Measurements from ENCODE around the gene COL11A2. TPM values are rescaled to one million over a fixed set of nuclear protein-coding genes. Genes with fewer than 3 reads are reported as not detected.
"Not testable (repeated sequence)": the region's sequence is repeated elsewhere in the genome, so short reads cannot be mapped to it uniquely, and the experiment has no call there.

COL11A2 gene
- 0.71 TPM for polyA plus RNA-seq (2013, experiment 1 of 2; ENCODE audit: insufficient read length)
- polyA plus RNA-seq (2013, experiment 2 of 2; ENCODE audit: insufficient read length): 1.0 TPM

DNA sequence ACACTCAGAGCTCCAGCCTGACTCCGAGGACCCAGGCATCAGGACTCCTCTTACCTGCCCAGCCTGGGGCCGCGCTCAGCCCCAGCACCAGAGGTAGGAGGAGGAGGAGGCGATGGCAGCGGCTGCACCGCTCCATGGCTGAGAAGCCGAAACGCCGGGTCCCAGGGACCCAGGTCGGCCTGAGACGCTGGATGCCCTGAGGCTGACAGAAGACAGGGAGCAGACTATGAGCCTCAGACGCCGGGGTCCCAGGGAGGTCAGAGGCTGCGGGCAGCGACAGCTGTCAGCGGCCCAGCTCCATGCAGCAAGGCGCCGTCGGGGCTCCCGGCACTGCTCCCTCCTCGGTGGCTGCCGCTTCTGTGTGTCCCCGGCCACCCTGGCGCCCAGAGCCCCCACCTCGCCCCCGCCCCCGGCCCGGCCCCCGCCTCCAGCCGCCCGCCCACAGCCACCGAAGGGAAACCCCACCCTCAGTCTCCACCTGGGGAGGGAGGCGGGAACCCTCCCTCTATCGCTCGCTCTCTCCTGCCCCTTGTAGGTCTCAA is at the start of gene COL11A2:
Gene COL11A2 (minus strand): TSS at position 363 of the 542 bp plus-strand sequence. CDS start 227 bp downstream, at position 136.
- no peak for DNase-seq

DNA sequence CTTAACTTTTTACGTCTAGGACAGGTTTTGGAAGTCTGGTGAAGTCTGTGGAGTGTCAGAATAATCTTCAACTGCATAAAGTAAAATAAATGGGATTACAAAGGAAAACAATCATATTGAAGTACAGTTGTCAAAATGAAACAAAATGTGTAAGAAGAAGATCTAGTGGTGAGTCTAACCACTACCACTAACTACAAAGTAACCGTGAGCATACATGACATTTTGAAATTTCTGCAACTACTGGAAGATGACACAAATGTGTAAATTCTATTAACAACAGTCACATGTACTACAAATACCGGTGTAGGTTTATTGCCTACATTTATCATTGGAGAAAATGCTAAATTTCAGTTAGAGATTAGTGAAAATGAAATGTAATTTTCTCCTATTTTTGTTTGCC is 49.7 kb upstream of the COL11A2 start:
- no peak for DNase-seq

DNA sequence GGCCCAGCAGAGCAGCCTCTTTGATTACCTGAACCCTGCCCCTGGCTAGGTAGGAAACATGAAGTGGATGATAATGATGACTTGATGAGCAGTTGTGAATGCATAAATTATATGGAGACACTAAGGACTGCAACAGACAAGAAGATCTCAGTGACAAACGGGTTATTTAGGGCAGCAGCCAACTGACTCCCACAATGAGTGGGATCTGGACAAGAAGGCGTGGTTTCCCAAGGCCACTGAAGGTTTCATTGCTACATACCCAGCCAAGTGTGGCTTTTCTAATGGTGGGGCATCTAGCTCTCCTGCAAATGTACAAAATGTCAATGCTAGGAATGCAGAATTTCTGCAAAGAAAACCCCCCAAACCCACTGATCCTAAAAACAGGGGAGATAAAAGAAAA is 45.5 kb upstream of the COL11A2 start:
- no peak for DNase-seq

DNA sequence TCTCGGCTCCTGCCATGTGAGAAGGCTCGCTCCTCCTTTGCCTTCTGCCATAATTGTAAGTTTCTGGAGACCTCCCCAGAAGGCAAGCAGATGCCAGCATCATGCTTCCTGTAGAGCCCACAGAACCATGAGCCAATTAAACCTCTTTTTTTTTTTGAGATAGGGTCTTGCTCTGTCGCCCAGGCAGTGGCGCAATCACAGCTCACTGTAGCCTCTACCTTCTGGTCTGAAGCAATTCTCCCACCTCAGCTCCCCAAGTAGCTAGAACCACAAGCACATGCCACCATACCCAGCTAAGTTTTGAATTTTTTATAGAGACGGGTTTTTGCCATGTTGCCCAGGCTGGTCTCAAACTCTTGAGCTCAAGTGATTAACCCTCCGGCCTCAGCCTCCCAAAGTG is 44.6 kb upstream of the COL11A2 start:
- DNase-seq: no peak

DNA sequence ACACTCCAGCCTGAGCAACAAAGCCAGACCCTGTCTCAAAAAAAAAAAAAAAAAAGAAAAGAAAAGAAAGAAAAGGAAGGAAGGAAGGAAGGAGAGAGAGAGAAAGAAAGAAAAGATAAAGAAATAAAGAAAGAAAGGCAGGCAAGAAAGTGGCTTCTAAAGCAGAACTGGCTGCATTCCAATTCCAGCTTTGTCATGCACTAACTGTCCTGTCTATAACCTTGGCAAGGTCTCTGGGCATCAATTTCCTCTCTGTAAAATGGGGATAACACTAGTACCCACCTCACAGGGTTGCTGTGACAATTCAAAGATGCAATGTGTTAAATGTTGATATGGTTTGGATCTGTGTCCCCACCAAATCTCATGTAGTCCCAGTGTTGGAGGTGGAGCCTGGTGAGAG is 44.1 kb upstream of the COL11A2 start:
- no peak for DNase-seq

DNA sequence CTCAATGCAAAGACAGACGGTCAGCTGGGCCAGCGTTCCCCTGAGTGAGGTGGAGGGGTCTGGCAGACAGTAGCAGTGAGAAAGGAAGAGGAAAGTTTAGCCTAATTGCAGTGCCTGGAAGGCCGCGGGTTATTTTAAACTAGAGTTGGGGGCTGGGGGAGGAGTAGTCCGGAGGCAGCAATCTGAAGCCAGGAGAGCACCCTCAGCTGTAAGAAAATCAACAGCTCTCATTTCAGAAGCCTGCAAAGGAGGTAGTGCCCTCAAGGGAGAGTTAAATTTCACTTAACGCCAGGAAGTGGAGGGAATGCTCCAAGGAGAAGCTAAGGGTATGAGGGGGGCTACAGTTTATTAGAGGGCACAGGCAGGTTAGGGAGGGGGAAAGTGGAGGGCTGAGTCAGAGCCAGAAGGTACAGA is 43.0 kb upstream of the COL11A2 start:
- DNase-seq: no peak

DNA sequence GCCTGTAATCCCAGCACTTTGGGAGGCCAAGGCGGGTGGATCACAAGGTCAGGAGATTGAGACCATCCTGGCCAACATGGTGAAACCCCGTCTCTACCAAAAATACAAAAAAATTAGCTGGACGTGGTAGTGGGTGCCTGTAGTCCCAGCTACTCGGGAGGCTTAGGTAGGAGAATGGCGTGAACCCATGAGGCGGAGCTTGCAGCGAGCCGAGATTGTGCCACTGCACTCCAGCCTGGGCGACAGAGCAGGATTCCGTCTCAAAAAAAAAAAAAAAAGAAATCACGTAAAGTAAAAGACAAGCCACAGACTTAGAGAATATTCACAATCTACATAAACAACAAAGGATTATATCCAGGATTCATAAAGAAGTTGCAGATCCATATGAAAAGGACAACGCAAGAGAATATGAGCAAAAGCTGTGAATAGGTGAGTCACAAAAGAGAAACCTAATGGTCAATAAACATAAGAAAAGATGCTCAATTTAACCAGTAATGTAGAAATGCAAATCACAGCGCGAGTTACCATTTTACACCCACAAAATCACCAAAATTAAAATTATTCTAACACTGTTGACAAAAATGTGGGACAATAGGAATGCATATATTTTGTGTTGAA is 34.3 kb upstream of the COL11A2 start:
- DNase-seq: not testable (repeated sequence)

DNA sequence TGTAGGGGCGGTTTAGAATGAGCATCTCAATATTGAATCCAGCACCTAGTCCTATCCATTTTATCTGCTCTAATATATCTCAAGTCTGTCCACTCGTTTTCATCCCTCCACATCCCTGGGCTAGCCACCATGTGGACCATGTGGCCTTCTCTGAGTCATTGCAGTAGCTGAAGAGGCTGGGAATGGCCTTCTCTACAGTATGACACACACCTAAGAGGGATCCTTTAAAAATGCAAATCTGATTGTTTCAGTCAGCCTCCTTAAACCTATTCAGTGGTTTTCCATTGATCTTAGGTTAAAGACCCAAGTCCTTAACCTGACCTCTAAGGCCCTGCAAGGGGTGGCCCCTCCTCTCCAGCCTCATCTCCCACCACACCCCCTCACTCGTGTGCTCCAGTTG is 25.4 kb upstream of the COL11A2 start:
- no peak for DNase-seq

DNA sequence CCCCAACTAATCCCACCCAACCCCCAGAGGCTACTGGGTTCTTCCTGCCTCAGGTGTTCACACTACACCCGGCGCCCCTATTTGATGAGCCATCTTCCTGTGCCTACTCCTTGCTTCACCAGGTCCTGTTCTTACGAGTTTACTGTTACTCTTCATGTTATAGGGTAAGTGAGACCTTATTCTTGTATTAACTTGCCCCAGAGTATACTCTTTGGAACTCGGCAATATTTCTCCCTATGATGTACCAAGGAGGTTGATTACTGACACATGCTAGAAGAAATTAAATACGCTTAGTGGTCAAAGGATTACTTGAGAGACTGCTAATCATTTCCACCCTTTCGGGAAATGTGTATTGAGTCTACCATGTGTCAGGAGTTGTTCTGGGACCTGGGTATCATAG is 25.0 kb upstream of the COL11A2 start:
- no peak for DNase-seq

DNA sequence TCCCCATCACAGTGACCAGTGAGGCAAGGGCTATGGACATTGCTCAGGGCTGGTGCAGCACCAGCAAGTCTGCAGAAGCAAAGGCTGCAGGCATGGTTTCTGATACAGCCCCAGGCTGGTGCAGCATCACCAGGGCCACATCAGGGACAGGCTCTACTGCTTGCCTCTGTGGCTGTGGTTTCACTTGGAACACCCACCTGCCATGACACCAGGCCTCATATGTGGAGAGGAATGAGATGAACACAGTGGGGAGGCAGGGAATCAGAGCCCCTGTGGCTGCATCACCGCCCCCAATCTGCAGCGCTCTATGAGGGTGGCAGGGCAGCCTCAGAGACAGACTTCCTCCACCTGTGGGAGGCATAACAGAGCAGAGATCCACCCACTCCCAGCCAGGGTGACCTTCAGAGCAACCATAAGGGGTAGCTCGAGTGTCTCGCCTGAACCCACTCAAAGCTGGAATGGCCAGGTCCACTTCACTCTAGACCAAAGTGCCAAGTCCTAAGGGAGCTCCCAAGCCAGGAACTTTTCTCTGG is 23.9 kb upstream of the COL11A2 start:
- DNase-seq: no peak

DNA sequence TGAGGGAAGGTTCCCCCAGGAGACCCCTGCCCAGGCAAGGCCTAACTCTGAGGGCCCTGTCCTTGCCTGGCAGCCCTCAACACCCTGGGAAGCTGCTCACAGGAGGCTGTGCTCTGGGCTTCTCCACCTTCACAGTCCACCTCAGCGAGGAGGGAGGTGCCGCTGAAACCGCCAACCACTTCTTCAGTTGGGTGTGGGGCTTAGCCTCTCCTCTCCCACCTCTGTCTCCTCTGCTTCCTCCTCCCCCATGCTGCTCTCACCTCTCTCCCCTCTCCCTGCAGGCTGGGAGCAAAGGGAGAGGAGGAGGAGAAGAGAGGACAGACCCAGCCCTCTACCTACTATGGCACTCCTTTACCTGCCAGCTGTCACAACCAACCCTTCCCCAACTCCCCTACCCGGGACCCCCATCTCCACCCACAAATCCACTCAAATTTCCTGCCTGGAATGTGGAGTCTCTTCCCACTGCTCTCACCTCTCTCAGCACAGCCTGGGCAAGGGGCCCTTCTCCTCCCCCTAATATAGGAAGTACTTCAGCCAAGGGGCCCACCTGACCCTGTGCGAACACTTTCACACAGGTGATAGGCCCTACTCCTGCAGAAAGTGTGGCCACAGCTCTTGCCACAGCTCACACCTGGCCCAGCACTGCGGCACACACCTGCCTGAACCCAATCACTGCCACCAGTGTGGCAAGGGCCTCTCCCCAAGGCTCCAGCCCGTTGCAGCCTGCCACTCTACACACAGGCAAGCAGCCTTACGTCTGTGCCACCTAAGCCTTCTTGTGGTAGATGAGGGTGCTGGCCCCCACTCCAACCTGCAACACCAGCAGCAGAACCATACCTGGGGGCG is 23.2 kb upstream of the COL11A2 start:
- DNase-seq: no peak

DNA sequence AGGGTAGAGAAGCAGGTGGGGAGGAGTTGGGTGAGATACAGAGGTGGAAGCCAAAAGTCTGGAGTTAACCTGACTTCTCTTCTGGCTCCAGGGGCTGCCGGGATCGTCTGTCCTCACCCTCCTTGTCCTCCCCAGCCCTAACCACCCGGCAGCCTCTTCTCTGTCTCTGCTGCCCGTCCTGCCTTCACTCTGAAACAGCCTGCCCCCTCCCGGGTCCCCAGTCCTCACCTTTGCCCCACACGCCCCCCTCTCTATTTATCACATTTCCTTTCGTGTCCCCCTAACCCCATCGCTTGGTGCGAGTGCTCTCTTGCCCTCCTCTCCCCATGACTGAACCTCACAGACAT is 21.7 kb upstream of the COL11A2 start:
- no peak for DNase-seq

DNA sequence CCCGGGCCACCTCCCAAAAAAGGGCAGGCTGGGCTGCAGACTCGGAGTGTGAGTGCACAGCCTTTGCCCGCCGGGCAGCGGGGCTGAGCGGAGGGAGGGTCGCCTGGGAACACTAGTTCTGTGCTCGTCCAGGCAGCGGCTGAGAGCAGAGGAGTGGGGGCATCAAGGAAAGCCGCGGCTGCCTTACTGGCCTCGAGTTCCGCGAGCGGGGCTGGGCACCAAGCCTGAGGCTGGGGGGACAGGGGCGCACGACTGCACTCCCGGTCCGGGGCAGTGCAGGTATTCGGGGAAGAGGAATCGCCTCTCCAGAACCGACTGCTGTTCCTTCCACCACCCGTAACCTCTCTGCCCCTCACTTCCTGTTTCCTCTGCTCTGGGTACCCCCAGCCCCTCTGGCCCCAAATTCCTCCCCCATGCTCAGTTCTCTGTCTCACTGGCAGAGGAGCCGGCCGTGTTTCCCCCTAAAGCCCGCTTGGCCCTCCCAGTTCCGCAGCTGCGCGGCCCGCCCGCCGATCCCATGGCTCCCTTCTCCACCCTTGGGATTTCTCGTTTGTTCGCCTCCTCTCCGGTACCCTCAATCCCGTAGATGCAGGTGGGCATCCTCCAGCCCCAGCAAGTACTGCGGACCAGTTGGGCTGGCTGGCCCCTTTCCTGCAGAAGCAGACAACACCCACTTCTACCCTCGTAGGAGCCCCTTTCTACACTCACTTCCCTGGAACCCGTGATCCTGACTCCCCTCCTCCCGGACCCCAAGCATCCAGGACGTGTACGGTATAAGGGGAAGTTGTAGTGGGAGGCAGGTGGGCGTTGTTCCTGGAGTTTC is 21.1 kb upstream of the COL11A2 start:
- DNase-seq: peak; percentile 31

DNA sequence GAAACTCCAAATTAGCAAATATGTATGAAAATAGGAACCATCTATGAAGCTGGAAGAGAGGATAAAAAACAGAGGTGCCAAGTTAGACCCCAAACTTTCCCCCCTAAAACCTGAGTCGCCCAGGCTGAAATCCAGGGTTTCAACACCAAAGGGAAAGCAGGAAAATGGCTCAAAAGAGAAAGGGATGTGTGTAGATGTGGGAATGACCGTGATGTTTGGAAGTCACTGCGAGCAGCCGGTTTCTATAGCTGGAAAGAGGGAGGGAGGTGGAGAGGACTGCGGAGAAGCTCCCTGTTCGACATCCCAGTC is 20.5 kb upstream of the COL11A2 start:
- no peak for DNase-seq

DNA sequence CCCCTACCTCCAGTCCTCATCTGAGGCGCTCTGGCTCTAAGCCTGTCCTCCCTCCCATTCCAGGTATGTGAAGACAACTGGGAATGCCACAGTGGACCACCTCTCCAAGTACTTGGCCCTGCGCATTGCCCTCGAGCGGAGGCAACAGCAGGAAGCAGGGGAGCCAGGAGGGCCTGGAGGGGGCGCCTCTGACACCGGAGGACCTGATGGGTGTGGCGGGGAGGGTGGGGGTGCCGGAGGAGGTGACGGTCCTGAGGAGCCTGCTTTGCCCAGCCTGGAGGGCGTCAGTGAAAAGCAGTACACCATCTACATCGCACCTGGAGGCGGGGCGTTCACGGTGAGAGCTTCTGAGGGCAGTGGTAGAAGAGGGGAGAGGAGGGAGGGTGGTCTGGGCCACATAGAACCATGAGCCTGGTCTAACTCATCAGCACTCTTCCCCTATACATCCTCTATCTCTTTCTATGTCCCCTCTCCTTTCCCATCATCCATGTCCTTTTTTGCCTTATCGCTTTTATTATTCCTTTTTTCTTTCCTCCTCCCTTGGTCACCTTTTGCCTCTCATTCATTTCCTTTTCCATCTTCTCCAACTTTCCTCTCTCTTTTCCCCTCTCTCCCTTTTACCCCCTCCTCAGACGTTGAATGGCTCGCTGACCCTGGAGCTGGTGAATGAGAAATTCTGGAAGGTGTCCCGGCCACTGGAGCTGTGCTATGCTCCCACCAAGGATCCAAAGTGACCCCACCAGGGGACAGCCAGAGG is 19.6 kb upstream of the COL11A2 start:
- DNase-seq: no peak

DNA sequence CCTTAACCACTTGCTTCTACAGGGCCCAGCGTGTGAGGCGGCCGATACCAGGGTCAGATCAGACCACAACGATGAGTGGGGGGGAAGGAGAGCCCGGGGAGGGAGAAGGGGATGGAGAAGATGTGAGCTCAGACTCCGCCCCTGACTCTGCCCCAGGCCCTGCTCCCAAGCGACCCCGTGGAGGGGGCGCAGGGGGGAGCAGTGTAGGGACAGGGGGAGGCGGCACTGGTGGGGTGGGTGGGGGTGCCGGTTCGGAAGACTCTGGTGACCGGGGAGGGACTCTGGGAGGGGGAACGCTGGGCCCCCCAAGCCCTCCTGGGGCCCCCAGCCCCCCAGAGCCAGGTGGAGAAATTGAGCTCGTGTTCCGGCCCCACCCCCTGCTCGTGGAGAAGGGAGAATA is 18.9 kb upstream of the COL11A2 start:
- DNase-seq: no peak

DNA sequence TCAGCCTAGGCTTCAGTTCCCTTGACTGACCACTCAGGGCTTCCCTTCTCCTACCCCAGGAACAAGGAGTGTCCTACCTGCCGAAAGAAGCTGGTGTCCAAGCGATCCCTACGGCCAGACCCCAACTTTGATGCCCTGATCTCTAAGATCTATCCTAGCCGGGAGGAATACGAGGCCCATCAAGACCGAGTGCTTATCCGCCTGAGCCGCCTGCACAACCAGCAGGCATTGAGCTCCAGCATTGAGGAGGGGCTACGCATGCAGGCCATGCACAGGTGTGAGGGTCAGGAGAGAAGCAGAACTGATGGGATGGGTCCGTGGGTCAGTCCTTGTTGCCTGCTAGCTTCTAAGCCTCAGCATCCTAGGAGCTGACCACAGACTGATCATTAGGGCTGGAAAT is 17.6 kb upstream of the COL11A2 start:
- DNase-seq: no peak

DNA sequence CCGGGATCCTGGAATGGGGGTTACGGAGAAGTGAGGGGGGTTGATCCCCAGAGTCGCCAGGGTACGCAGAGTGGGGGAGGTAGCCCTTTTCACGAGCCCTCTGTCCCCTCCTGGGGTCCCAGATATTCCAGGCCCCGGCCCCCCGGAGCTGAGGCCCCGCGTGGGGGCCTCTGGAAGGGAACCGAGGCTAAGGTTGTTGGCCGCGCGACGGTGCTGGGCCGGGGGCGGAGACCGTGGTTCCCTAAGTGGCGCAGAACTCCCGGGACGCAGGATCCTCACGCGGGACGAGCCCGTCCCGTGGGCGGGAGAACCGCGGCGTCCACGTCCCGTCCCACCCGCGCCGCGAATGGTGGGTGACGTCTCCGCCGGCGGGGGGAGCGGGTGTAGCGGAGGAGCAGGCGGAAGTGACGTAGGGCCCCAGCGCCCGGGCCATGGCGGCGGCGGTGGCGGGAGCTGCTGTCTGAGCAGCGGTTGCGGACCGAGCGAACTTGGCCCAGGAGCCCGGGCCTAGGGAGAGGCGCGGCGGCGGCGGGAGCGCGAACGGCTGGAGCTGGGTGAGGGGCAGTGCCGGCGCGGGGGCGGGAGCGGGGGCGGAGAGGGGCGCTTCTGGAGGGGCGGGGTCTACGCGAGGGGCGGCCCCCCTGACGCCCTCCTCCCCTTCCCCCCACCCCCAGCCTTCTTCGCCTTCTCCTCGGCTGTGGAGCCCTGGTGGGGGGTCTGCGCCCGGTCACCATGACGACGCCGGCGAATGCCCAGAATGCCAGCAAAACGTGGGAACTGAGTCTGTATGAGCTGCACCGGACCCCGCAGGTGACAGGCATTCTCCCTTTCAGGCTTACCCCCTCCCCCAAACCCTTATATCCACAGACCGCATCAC is 16.1 kb upstream of the COL11A2 start, which contains the start of gene RING1:
Gene RING1 (plus strand): TSS at position 410 of the 877 bp plus-strand sequence. CDS start 323 bp downstream, at position 733.
- peak; percentile 79 for DNase-seq

DNA sequence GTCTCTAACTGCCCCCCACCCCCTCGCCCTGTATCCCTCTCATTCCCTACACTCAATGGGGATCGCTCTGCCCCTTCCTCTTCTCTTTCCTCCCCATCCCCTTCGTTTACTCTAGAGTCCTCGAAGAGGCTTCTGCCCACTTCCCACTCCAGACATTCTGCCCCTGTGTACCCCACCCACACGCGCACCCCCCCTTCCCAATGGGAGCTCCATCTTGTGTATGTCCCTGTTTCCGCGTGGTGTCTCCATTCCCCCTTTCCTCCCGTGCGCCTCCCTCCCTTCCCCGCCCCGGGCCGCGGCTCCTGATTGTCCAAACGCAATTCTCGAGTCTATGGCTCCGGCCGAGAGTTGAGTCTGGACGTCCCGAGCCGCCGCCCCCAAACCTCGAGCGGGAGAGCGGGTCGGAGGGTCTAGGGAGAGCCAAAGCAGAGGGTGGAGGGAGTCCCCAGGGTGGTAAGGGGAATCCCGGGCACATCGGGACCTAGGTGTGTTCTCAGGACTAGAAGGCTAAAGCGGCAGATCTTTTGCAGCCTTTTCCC is 15.4 kb upstream of the COL11A2 start:
- DNase-seq: peak; percentile 44

DNA sequence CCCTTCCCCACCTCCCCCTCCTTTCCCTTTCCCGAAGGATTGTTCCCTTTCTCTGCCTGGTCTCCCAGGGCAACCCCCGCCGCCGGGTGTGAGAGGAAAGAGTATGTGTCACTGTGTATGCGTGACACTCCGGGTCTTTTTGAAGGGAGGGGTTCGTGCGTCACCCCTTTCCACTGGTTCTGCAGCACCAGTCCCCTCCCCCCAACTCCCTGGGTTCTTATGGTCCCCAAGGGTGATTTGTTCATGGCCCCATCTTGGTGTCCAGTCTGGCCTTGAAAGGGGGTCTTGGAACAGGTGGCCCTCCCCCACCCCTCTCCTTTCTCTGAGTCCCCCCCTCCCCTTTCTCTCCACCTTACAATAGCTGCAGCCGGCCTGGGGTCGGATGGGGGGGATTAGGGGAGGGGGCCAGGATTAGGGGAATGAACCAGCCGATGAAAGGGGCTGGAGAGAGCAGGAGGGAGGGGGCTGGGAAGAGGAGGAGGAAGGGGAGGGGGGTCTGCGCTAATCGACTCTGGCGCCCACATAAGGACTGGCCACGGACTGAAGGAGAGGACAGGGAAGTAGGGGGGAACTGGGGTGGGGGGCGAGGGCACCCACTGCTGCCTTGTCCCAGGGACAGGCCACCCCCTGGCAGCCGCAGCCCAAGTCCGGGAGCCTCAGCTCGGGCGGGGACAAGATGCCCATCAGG is 14.7 kb upstream of the COL11A2 start:
- peak; percentile 31 for DNase-seq

Measured in fibroblast of skin of abdomen (primary cell).